HuH-7.5 (cell line): Measurements from ENCODE around the gene NRCAM.
"Not testable (repeated sequence)": the region's sequence is repeated elsewhere in the genome, so short reads cannot be mapped to it uniquely, and the experiment has no call there.

Experiments used
- DNase-seq: peaks from one replicate; pipeline ENCODE4 v3.0.0; 2011; ENCODE audit warnings: low spot score

Gene NRCAM

GRCh38 chr7:108345710-108346336, 110.4 kb downstream of the NRCAM start:
- DNase-seq = no peak

DNA sequence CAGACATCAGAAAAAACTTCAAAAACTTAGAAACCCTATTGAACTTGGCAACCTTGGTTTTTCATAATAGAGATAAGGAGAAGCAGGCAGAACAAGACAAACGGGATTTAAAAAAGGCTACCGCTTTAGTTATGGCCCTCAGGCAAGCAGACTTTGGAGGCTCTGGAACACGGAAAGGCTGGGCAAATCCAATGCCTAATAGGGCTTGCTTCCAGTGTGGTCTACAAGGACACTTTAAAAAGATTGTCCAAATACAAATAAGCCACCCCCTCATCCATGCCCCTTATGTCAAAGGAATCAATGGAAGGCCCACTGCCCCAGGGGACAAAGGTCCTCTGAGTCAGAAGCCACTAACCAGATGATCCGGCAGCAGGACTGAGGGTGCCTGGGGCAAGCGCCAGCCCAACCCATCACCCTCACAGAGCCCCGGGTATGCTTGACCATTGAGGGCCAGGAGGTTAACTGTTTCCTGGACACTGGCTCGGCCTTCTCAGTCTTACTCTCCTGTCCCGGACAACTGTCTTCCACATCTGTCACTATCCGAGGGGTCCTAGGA, 115.3 kb downstream of the NRCAM start:
- no peak for DNase-seq

- DNase-seq = not testable (repeated sequence)
Observed at GRCh38 chr7:108340406-108340805, 115.8 kb downstream of the NRCAM start.

GRCh38 chr7:108335269-108335918, 120.8 kb downstream of the NRCAM start:
- no peak for DNase-seq

DNA sequence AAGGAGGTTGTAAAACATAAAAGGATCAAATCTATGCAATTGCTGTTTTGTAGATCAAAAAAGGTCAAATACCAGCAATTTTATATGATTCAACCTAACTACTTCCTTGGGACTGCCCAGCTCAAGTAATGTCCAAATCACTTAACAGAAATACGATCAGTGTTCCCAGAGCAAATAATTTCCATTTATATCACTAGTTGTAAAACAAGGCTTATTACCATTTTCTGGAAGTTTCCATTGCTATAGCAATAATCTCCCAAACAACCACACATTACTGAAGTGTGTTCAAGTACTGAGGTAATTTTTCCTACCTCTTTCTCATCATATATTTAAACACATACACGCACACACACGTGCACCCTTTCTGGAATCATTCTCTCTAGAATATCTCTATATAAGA, 123.3 kb downstream of the NRCAM start:
- DNase-seq = no peak

DNA sequence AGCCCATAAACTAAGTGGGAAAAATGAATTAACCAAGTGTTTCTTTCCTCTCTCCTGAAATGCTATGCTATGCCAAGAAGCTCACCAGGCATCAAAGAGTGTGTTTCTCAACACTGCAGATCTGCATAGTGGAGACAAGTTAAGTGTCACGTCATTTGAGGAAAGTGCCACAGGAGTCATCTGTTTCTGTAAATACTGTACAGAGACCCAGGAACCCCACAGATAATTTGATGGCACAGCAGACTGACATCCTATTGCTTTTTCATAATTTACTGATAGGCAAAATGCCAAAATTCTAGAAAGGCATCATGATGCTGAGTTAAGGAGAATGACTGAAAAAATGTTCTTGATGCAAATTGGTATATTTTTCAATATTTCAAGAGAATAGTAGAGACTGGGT, 124.3 kb downstream of the NRCAM start:
- DNase-seq = no peak

DNA sequence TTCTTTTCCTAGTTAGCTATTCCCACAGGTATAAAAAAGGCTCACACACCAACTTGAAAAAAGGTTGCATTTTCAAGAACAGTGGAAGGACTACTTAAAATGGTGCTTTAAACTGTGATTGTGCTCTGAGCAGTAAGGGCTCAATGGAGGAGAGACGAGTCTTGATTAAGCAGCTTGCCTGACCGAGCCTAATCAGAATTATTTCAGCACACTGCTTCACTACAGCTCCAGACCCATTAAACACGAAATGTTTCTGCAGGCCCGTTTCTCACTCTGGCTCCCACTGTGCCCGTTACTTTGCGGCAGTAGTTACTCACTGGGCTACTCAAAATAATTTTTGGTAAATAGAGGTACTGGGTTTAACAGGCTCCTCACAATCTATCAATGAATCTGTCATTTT, 126.0 kb downstream of the NRCAM start:
- no peak for DNase-seq

- no peak for DNase-seq
Observed at GRCh38 chr7:108329514-108329913, 126.7 kb downstream of the NRCAM start.

DNA sequence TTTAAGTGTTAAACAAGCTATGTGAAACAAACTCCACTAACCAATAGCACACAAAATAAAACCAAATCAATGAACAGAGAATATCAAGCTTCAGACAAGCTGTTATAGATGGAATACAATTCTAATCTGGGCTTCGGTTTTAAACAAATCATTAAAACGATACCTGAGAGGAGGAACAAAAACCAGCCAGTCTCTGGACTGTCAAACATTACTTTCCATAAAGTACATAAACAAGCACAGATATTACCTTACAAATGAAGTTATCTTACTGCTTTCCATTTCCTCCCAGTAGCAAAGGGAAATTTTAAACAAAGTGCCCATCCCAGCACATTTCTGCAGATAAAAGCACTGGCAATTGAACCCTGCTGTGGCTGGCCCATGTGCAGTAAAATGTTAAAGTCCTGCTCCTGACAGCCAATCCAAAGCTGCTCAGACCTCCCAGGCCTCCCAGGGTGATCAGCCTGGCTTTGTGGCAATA, 128.0 kb downstream of the NRCAM start:
- DNase-seq = no peak

- DNase-seq = no peak
Observed at GRCh38 chr7:108327353-108327752, 128.9 kb downstream of the NRCAM start.

DNA sequence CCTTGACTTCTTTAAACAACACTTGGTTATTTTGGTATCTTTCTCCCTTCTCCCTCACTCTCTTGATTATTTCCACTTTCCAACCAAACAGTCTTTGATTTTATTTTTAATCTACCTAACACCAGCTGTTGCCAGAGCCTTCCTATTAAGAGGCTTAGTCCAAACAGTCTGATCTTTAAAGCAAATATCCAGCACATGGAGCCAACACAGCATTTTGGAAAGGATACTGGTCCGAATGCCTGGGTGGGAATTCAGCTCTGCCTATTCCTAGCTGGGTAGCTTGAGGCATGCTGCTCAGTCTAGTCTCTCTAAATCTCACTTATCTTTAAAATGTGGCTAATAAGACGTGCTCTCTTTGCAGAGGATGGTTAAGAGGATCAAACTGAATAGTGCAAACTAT, 129.3 kb downstream of the NRCAM start:
- DNase-seq = no peak

GRCh38 chr7:108324053-108325038, 131.9 kb downstream of the NRCAM start:
- DNase-seq = no peak

- DNase-seq = no peak
Observed at GRCh38 chr7:108322925-108323832, 133.1 kb downstream of the NRCAM start.

DNA sequence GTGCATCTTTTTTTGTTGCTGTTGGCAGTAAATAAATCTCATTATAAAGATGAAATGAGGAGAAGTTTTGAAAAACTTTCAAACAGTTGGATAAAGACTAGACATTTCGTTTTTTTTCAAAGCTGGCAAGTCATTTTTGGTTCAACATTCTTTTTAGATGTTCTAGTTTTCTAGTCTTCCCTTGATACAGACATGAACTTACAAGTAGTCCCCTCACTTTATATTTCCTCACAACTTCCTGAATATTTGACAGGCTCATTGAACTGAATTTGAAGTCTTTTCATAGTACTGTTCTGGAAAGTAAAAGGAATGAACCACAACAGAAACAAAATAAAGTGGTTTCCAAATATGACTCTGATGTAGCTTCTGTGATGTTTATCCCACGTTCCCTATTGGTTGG, 134.2 kb downstream of the NRCAM start:
- DNase-seq = no peak

GRCh38 chr7:108321359-108321758, 134.9 kb downstream of the NRCAM start:
- no peak for DNase-seq

GRCh38 chr7:108316708-108317107, 139.5 kb downstream of the NRCAM start:
- no peak for DNase-seq

- DNase-seq = no peak
Observed at GRCh38 chr7:108314551-108314950, 141.7 kb downstream of the NRCAM start.

DNA sequence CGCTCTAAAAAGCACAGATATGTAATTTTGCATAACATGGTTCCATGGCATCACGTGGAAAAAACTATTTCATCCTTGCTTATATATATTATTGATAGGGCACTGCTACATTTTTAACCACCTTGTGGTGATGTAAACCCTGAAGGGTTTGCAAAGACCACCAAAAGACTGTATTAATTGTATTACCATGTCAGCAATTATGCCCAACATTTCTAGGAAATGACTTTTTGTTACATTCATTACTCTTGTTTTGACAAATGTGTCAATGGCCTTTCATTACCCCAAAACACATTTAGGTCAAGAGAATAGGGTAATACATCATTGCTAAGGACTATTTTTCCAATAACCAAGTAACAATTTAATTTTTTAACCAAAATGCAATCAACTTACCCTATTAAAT, 142.2 kb downstream of the NRCAM start:
- no peak for DNase-seq

DNA sequence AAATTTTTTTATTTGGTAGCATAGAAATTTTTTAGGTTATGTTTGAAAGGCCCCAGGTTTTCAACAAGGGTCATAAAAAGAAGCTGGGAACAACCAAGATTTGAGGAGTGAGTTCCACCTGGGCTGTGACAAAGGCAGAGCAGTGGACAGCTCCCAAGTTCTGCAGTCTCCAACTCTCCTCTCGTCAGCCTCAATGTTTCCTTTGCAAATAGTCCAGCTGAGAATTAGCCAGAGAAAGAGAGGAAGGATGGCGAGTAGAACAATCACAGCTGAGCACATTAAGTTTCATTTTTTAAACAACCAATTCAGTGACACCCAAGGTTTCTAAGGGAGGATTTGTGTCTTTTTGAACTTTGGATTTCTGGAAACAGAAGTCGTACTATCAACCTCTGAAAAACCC, 143.2 kb downstream of the NRCAM start:
- no peak for DNase-seq

DNA sequence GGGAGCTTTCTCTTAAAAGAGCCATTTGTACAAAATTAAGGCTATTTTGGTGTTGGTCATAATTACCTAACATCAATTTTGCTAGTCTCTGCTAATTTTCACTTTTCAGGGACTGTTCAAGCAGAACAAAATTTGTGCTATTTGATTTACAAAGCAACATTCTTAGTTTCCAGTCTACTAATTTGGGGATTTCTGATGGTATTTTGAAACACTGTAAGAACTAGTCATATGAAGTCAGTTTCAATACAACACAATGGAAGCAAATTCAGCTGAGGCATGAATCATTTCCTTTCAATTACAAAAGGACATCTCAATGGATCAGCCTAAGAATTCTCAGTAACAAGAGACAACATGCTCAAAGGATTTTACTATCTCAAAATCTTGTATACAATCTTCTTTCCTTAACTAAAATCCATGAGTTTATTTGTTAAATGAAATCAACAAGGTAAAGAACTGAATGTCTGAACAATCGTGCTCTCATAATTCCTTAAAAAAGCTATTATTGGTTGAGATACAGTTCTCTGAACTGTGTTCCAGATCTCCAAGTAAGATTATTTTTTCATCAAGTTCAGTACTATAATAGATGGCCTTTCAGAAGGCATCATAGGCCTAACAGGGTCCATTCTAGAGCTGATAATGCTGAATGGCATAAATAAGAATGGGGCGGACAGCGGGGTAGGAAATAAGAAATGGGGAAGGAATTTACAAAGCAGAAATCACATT, 144.6 kb downstream of the NRCAM start:
- no peak for DNase-seq

GRCh38 chr7:108310351-108310750, 145.9 kb downstream of the NRCAM start:
- DNase-seq = no peak
